ENCODE data around the gene TEDC2. TPM values are rescaled to one million over a fixed set of nuclear protein-coding genes. Genes with fewer than 3 reads are reported as not detected.

The TEDC2 gene
- total and polyA plus RNA-seq, 5 donors: 0.58 to 2.2 (median 1.5) TPM

- no peak overlapping the region for H3K4me3 ChIP-seq (ENCODE audit: low read length)
- 84% methylated on average over 11 of the region's 11 CpGs for WGBS
- DNase-seq: peak; percentile 52 to 86 (median 85)
Observed at GRCh38 chr16:2507665-2508064, 47.8 kb downstream of the TEDC2 start.

GRCh38 chr16:2508722-2509400 lies 49.0 kb downstream of the TEDC2 start:
- no peak for ATAC-seq
- H3K4me1 ChIP-seq (ENCODE audit: control insufficient read depth, insufficient read depth, low read length): no peaks in the 10 kb centered on the region
- intact Hi-C loops (cut with DNase I): no loop called here

More at GRCh38 chr16:2507665-2508064, 47.8 kb downstream of the TEDC2 start:
- intact Hi-C loops (cut with DNase I): no loop called here
- Histone ChIP-seq H3K4me1 (ENCODE audit: control insufficient read depth, insufficient read depth, low read length) (no peaks in the 10 kb centered on the region), H3K27me3 (ENCODE audit: control insufficient read depth, insufficient read depth) (no peaks in the 10 kb centered on the region), H3K9me3 (ENCODE audit: control insufficient read depth, low read length) (no peaks in the 10 kb centered on the region), H3K27ac (ENCODE audit: low read length) (no peak overlapping the region)
- peak; percentile 53 to 56 for ATAC-seq

GRCh38 chr16:2511128-2511800 lies 51.4 kb downstream of the TEDC2 start:
- ATAC-seq (peak in 1 of 2 donors; percentile 45), DNase-seq (peak; percentile 81 to 92 (median 92))
- no peaks in the 10 kb centered on the region for H3K27me3 ChIP-seq (ENCODE audit: control insufficient read depth, insufficient read depth)
- 40% methylated on average over 24 of the region's 24 CpGs for WGBS
- H3K9me3 ChIP-seq (ENCODE audit: control insufficient read depth, low read length): no peaks in the 10 kb centered on the region
- H3K27ac ChIP-seq (ENCODE audit: low read length): no peak overlapping the region
- H3K4me3 ChIP-seq (ENCODE audit: low read length): no peak overlapping the region
- H3K4me1 ChIP-seq (ENCODE audit: control insufficient read depth, insufficient read depth, low read length): peaks cover 11% of the 10 kb centered on the region
- intact Hi-C loops (cut with DNase I): no loop called here

More at GRCh38 chr16:2508722-2509400, 49.0 kb downstream of the TEDC2 start:
- Histone ChIP-seq H3K27me3 (ENCODE audit: control insufficient read depth, insufficient read depth) (no peaks in the 10 kb centered on the region), H3K4me3 (ENCODE audit: low read length) (no peak overlapping the region), H3K27ac (ENCODE audit: low read length) (no peak overlapping the region), H3K9me3 (ENCODE audit: control insufficient read depth, low read length) (no peaks in the 10 kb centered on the region)
- DNase-seq: peak in 2 of 3 donors; percentile 40 to 51
- WGBS: 88% methylated on average over 18 of the region's 18 CpGs

- Histone ChIP-seq H3K27me3 (ENCODE audit: control insufficient read depth, insufficient read depth) (no peaks in the 10 kb centered on the region), H3K4me1 (ENCODE audit: control insufficient read depth, insufficient read depth, low read length) (peaks cover 17% of the 10 kb centered on the region), H3K27ac (ENCODE audit: low read length) (no peak overlapping the region), H3K4me3 (ENCODE audit: low read length) (no peak overlapping the region), H3K9me3 (ENCODE audit: control insufficient read depth, low read length) (no peaks in the 10 kb centered on the region)
- 89% methylated on average over 17 of the region's 17 CpGs for WGBS
- peak in 1 of 3 donors; percentile 55 for DNase-seq
- intact Hi-C loops (cut with DNase I): no loop called here
- ATAC-seq: no peak
Observed at GRCh38 chr16:2511996-2512734, 52.3 kb downstream of the TEDC2 start.

GRCh38 chr16:2512735-2513404 lies 53.0 kb downstream of the TEDC2 start:
- Histone ChIP-seq H3K9me3 (ENCODE audit: control insufficient read depth, low read length) (no peaks in the 10 kb centered on the region), H3K4me1 (ENCODE audit: control insufficient read depth, insufficient read depth, low read length) (peaks cover 17% of the 10 kb centered on the region), H3K4me3 (ENCODE audit: low read length) (peak overlapping the region; percentile 97), H3K27ac (ENCODE audit: low read length) (peak overlapping the region; percentile 92), H3K27me3 (ENCODE audit: control insufficient read depth, insufficient read depth) (no peaks in the 10 kb centered on the region)
- DNase-seq: peak in 2 of 3 donors; percentile 64 to 67
- ATAC-seq: peak in 1 of 2 donors; percentile 1
- WGBS: 39% methylated on average over 15 of the region's 15 CpGs
- intact Hi-C loops (cut with DNase I): no loop called here

GRCh38 chr16:2513405-2514332 lies 53.8 kb downstream of the TEDC2 start, which contains the start of gene ATP6V0C:
Gene ATP6V0C, plus strand, starts transcription at chr16:2513952. Its CDS starts 152 bp downstream, at chr16:2514104.
- 2% methylated on average over 122 of the region's 122 CpGs for WGBS
- peak within 1 kb of the TSS; percentile 97 for H3K4me3 ChIP-seq (ENCODE audit: low read length)
- peaks cover 20% of the 10 kb centered on the region for H3K4me1 ChIP-seq (ENCODE audit: control insufficient read depth, insufficient read depth, low read length)
- DNase-seq: peak; percentile 93 to 98 (median 97)
- peak within 1 kb of the TSS; percentile 92 for H3K27ac ChIP-seq (ENCODE audit: low read length)
- no peaks in the 10 kb centered on the region for H3K9me3 ChIP-seq (ENCODE audit: control insufficient read depth, low read length)
- no peaks in the 10 kb centered on the region for H3K27me3 ChIP-seq (ENCODE audit: control insufficient read depth, insufficient read depth)
- ATAC-seq: peak; percentile 80 to 89
- intact Hi-C loops (cut with DNase I): no loop called here

Small RNA genes within 50 kb of the gene (microRNA-seq; reads per million reads assigned to microRNA genes)
- gene MIR6767 (0 reads per million in 2 donors), gene MIR6768 (0 reads per million in 2 donors)

Other genes starting within 250 kb of the TEDC2 start
- gene BRICD5, start 249.2 kb upstream of the TEDC2 start, total RNA-seq: 10 to 100 TPM in 1 of 4 donors, 1 to 10 TPM in 3; 6.8 to 11.0 (median 7.9) TPM
- gene BRICD5, start 249.2 kb upstream of the TEDC2 start, polyA plus RNA-seq: 3.4 TPM
- 10 to 100 TPM; 20.2 to 24.8 (median 21.5) TPM for gene PGP, start 245.3 kb upstream of the TEDC2 start, total RNA-seq
- gene PGP, start 245.3 kb upstream of the TEDC2 start, polyA plus RNA-seq: 19.3 TPM
- gene E4F1, start 236.5 kb upstream of the TEDC2 start, total RNA-seq: 10 to 100 TPM; 11.8 to 16.1 (median 14.2) TPM
- 13.7 TPM for gene E4F1, start 236.5 kb upstream of the TEDC2 start, polyA plus RNA-seq
- under 1 TPM; 0.17 to 0.43 (median 0.33) TPM for gene DNASE1L2, start 223.7 kb upstream of the TEDC2 start, total RNA-seq
- gene DNASE1L2, start 223.7 kb upstream of the TEDC2 start, polyA plus RNA-seq: 0.48 TPM
- gene ECI1, start 208.5 kb upstream of the TEDC2 start, total RNA-seq: 100 to 1,000 TPM; 110 to 145 (median 121) TPM
- 166 TPM for gene ECI1, start 208.5 kb upstream of the TEDC2 start, polyA plus RNA-seq
- 100 to 1,000 TPM; 103 to 114 (median 110) TPM for gene RNPS1, start 192.0 kb upstream of the TEDC2 start, total RNA-seq
- gene RNPS1, start 192.0 kb upstream of the TEDC2 start, polyA plus RNA-seq: 105 TPM
- 10 to 100 TPM in 1 of 4 donors, 1 to 10 TPM in 3; 7.7 to 11.3 (median 8.5) TPM for gene ABCA3, start 119.4 kb upstream of the TEDC2 start, total RNA-seq
- gene ABCA3, start 119.4 kb upstream of the TEDC2 start, polyA plus RNA-seq: 6.9 TPM
- gene CCNF, start 30.7 kb upstream of the TEDC2 start, total RNA-seq: 1 to 10 TPM in 3 of 4 donors, under 1 TPM in 1; 0.78 to 1.9 (median 1.5) TPM
- gene CCNF, start 30.7 kb upstream of the TEDC2 start, polyA plus RNA-seq: 0.70 TPM
- 1 to 10 TPM in 2 of 4 donors, under 1 TPM in 2; 0.50 to 1.8 (median 0.90) TPM for gene NTN3, start 11.2 kb downstream of the TEDC2 start, total RNA-seq
- gene NTN3, start 11.2 kb downstream of the TEDC2 start, polyA plus RNA-seq: 0.59 TPM
- 10 to 100 TPM; 11.6 to 15.5 (median 13.0) TPM for gene TBC1D24, start 15.0 kb downstream of the TEDC2 start, total RNA-seq
- 5.7 TPM for gene TBC1D24, start 15.0 kb downstream of the TEDC2 start, polyA plus RNA-seq
- gene ATP6V0C, start 53.8 kb downstream of the TEDC2 start, total RNA-seq: 100 to 1,000 TPM; 153 to 180 (median 179) TPM
- 206 TPM for gene ATP6V0C, start 53.8 kb downstream of the TEDC2 start, polyA plus RNA-seq
- 10 to 100 TPM; 10.6 to 16.5 (median 14.4) TPM for gene AMDHD2, start 60.3 kb downstream of the TEDC2 start, total RNA-seq
- 12.1 TPM for gene AMDHD2, start 60.3 kb downstream of the TEDC2 start, polyA plus RNA-seq
- not detected for gene CEMP1, start 71.3 kb downstream of the TEDC2 start, total RNA-seq
- 0.27 TPM for gene CEMP1, start 71.3 kb downstream of the TEDC2 start, polyA plus RNA-seq
- gene PDPK1, start 77.9 kb downstream of the TEDC2 start, total RNA-seq: 10 to 100 TPM; 35.7 to 44.9 (median 37.8) TPM
- 18.0 TPM for gene PDPK1, start 77.9 kb downstream of the TEDC2 start, polyA plus RNA-seq
- gene KCTD5, start 222.4 kb downstream of the TEDC2 start, total RNA-seq: 10 to 100 TPM; 10.6 to 13.7 (median 12.0) TPM
- gene KCTD5, start 222.4 kb downstream of the TEDC2 start, polyA plus RNA-seq: 11.1 TPM